ENCODE data around the gene CELSR2. TPM values are rescaled to one million over a fixed set of nuclear protein-coding genes. Genes with fewer than 3 reads are reported as not detected.

The CELSR2 gene
- total and polyA plus RNA-seq, 2 donors (not counting 1 experiment from before 2014, with no cell fraction given), result 0.57 to 2.7 TPM

GRCh38 chr1:109252167-109252892 lies 3.0 kb downstream of the CELSR2 start:
- WGBS (ENCODE audit: insufficient coverage), result 95% methylated on average over 31 of the region's 31 CpGs
- H3K27ac Mint-ChIP-seq, result no peak overlapping the region
- Histone ChIP-seq H4K20me1 (ENCODE audit: control insufficient read depth, insufficient read depth, low read length, poor library complexity, severe bottlenecking) (peaks cover 4% of the 10 kb centered on the region), H2AFZ (ENCODE audit: insufficient read depth, low read depth, low read length, poor library complexity, severe bottlenecking) (no peak overlapping the region), H3K4me1 (ENCODE audit: control insufficient read depth in 2 of 2, insufficient read depth in 2 of 2, low read length in 2 of 2) (peaks cover 11 to 24% of the 10 kb centered on the region in 2 donors), H3K36me3 (replicated peaks in 1 of 2; ENCODE audit: control extremely low read depth in 1 of 2, control insufficient read depth in 1 of 2, extremely low read depth in 1 of 2, insufficient read depth in 2 of 2, low read length in 1 of 2) (no peaks in the 10 kb centered on the region), H3K27ac (ENCODE audit: low read length in 2 of 2) (no peak overlapping the region), H3K9me3 (ENCODE audit: control extremely low read depth in 1 of 3, control insufficient read depth in 2 of 3, insufficient read depth in 1 of 3, low read length in 2 of 3) (peaks cover 0 to 16% (median 0%) of the 10 kb centered on the region in 3 donors), H3K27me3 (replicated peaks in 1 of 4; ENCODE audit: control extremely low read depth in 1 of 4, control insufficient read depth in 3 of 4, insufficient read depth in 4 of 4, low read length in 3 of 4) (peaks cover 0 to 29% (median 10%) of the 10 kb centered on the region in 4 experiments), H3K9ac (ENCODE audit: low read length) (no peak overlapping the region), H3K79me2 (ENCODE audit: control insufficient read depth, insufficient read depth, low read length) (no peaks in the 10 kb centered on the region), H3K4me3 (ENCODE audit: control extremely low read depth in 1 of 5, extremely low read depth in 1 of 5, insufficient read depth in 1 of 5, low read depth in 2 of 5, low read length in 4 of 5) (no peak overlapping the region), H3K4me2 (replicated peaks; ENCODE audit: low read depth, low read length, poor library complexity, severe bottlenecking) (no peak overlapping the region)
- POLR2A ChIA-PET, result no interaction called here
- H3K9me3 Mint-ChIP-seq (ENCODE audit: insufficient read depth), result no peaks in the 10 kb centered on the region
- CTCF ChIA-PET, result interaction anchor here (0.7 to 2.4 kb wide), 4 partner anchors 12 to 146 kb away, joined by 3 to 8 read pairs (median 6); no protein-coding TSS in a partner anchor
- H3K27me3 Mint-ChIP-seq, result peaks cover 13% of the 10 kb centered on the region
- DNase-seq, result no peak
- H3K4me3 Mint-ChIP-seq, result no peak overlapping the region
- TF ChIP-seq EZH2 (IDR thresholded peaks at IDR 0.05; ENCODE audit: borderline replicate concordance, insufficient read depth, low read depth, low read length, poor library complexity, severe bottlenecking) (no peak), CTCF (IDR thresholded peaks at IDR 0.05) (no peak)
- ATAC-seq (ENCODE audit: low read depth), result no peak
- peaks cover 11% of the 10 kb centered on the region for H3K4me1 Mint-ChIP-seq
- intact Hi-C loops (cut with micrococcal nuclease), result no loop called here

All from B cell (primary cell).